ENCODE data around the gene ARCN1. TPM values are rescaled to one million over a fixed set of nuclear protein-coding genes. Genes with fewer than 3 reads are reported as not detected.
A peak's percentile ranks its signal among the peaks of the same experiment; 100 is the strongest.

Gene ARCN1
- total and polyA plus RNA-seq, 9 of the 15 experiments (the other 6 are each of a cell fraction or from before 2014, with no cell fraction given): 30.0 to 224 (median 76.4) TPM

DNA sequence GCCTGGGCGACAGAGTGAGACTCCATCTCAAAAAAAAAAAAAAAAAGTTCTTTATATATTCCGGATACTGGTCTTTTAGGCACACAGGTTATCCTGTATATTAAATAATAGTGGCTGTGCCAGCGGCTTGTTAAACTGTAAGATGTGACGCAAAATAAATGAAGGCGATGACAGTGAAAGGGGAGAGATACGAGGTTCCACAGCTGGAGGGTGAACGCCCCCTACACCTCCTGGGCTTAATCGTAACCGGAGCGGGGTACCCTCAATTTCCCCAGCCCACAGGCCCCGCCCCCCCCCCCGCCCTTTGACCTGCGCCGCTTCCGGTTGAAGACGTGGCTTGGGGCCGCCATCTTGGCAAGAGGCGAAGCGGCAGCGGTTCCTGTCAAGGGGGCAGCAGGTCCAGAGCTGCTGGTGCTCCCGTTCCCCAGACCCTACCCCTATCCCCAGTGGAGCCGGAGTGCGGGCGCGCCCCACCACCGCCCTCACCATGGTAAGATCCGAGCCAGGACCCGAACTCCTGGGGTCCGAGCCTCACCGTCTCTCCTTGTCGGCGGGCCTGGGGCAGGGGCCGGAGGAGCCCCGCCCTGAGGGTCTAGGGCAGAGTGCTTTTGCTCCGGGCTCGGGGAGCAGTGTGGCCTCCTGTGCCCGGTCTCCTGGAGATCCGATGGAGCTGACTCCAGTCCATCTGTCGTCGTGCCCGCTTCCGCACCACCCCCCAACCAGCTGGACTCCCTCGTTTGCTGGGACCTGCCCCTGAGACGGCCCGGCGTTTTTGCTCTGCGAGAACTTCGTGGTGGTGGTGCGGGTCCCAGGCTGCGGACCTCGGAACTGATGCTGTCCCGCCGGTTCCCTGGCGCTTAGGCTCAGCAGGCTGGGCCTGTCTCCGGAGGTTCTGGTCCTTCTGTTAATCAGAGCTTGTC is at the start of gene ARCN1 (continued):
- TF ChIP-seq ZNF175 (CRISPR knock-in tag; IDR thresholded peaks at IDR 0.05; ENCODE audit: low read depth): 0 out of 2 replicates have a peak, but pooled peaks have one; percentile 26
- 0 out of 2 replicates have a peak, but pooled peaks have one; percentile 29 for TF ChIP-seq ZC3H8 (IDR thresholded peaks at IDR 0.05)
- peak; percentile 80 for TF ChIP-seq PHF20 (IDR thresholded peaks at IDR 0.05; ENCODE audit: partially characterized antibody)
- TF ChIP-seq RCOR1 (IDR thresholded peaks at IDR 0.05; ENCODE audit: borderline replicate concordance in 1 of 2, low read depth in 2 of 2, low read length in 2 of 2): no peak
- no peak for TF ChIP-seq TAF15 (IDR thresholded peaks at IDR 0.05; ENCODE audit: low read depth, low read length)
- no peak for TF ChIP-seq SMARCA4 (IDR thresholded peaks at IDR 0.05)
- TF ChIP-seq ZNF140 (CRISPR knock-in tag; IDR thresholded peaks at IDR 0.05): no peak
- no peak for TF ChIP-seq KLF13 (tag; IDR thresholded peaks at IDR 0.05; ENCODE audit: borderline replicate concordance, low read depth)
- TF ChIP-seq, protein P1, sequence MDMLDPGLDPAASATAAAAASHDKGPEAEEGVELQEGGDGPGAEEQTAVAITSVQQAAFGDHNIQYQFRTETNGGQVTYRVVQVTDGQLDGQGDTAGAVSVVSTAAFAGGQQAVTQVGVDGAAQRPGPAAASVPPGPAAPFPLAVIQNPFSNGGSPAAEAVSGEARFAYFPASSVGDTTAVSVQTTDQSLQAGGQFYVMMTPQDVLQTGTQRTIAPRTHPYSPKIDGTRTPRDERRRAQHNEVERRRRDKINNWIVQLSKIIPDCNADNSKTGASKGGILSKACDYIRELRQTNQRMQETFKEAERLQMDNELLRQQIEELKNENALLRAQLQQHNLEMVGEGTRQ (CRISPR knock-in tag; IDR thresholded peaks at IDR 0.05): no peak
- TF ChIP-seq MTA3 (IDR thresholded peaks at IDR 0.05; ENCODE audit: borderline replicate concordance): no peak; the same call in 1 of the 2 replicates
- TF ChIP-seq, protein P2, sequence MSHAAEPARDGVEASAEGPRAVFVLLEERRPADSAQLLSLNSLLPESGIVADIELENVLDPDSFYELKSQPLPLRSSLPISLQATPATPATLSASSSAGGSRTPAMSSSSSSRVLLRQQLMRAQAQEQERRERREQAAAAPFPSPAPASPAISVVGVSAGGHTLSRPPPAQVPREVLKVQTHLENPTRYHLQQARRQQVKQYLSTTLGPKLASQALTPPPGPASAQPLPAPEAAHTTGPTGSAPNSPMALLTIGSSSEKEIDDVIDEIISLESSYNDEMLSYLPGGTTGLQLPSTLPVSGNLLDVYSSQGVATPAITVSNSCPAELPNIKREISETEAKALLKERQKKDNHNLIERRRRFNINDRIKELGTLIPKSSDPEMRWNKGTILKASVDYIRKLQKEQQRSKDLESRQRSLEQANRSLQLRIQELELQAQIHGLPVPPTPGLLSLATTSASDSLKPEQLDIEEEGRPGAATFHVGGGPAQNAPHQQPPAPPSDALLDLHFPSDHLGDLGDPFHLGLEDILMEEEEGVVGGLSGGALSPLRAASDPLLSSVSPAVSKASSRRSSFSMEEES (CRISPR knock-in tag; IDR thresholded peaks at IDR 0.05): no peak
- TF ChIP-seq, protein P3, sequence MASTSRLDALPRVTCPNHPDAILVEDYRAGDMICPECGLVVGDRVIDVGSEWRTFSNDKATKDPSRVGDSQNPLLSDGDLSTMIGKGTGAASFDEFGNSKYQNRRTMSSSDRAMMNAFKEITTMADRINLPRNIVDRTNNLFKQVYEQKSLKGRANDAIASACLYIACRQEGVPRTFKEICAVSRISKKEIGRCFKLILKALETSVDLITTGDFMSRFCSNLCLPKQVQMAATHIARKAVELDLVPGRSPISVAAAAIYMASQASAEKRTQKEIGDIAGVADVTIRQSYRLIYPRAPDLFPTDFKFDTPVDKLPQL (IDR thresholded peaks at IDR 0.05; ENCODE audit: extremely low read depth, insufficient read length): no peak
- TF ChIP-seq NCOA6 (IDR thresholded peaks at IDR 0.05): no peak
- TF ChIP-seq, protein P4, sequence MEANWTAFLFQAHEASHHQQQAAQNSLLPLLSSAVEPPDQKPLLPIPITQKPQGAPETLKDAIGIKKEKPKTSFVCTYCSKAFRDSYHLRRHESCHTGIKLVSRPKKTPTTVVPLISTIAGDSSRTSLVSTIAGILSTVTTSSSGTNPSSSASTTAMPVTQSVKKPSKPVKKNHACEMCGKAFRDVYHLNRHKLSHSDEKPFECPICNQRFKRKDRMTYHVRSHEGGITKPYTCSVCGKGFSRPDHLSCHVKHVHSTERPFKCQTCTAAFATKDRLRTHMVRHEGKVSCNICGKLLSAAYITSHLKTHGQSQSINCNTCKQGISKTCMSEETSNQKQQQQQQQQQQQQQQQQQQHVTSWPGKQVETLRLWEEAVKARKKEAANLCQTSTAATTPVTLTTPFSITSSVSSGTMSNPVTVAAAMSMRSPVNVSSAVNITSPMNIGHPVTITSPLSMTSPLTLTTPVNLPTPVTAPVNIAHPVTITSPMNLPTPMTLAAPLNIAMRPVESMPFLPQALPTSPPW (CRISPR knock-in tag; IDR thresholded peaks at IDR 0.05): peak; percentile 94
- no peak for TF ChIP-seq RNF2 (IDR thresholded peaks at IDR 0.05)
- no peak for TF ChIP-seq BCOR (IDR thresholded peaks at IDR 0.05)
- no peak for TF ChIP-seq XRCC4 (IDR thresholded peaks at IDR 0.05; ENCODE audit: extremely low read depth, insufficient read depth, insufficient read length)
- TF ChIP-seq TEAD2 (tag; IDR thresholded peaks at IDR 0.05): no peak
- no peak; the same call in 1 of the 2 replicates for TF ChIP-seq KLF6 (CRISPR knock-in tag; IDR thresholded peaks at IDR 0.05; ENCODE audit: borderline replicate concordance)
- TF ChIP-seq NFIX (CRISPR knock-in tag; IDR thresholded peaks at IDR 0.05; ENCODE audit: low read depth): no peak
- peak; percentile 53 for TF ChIP-seq SAP30 (IDR thresholded peaks at IDR 0.05; ENCODE audit: borderline replicate concordance, insufficient read depth, low read depth, low read length, poor library complexity, severe bottlenecking)
- TF ChIP-seq BRCA1 (IDR thresholded peaks at IDR 0.05): no peak
- no peak for TF ChIP-seq BRCA1 (CRISPR knock-in tag; IDR thresholded peaks at IDR 0.05)

Measured in K562 (cell line).